ENCODE measurements around the gene PKD2L2. TPM values are rescaled to one million over a fixed set of nuclear protein-coding genes. Genes with fewer than 3 reads are reported as not detected.
"Not testable (repeated sequence)": the region's sequence is repeated elsewhere in the genome, so short reads cannot be mapped to it uniquely, and the experiment has no call there.

The PKD2L2 gene
- total RNA-seq, 6 donors from 2014 or later: not detected

DNA sequence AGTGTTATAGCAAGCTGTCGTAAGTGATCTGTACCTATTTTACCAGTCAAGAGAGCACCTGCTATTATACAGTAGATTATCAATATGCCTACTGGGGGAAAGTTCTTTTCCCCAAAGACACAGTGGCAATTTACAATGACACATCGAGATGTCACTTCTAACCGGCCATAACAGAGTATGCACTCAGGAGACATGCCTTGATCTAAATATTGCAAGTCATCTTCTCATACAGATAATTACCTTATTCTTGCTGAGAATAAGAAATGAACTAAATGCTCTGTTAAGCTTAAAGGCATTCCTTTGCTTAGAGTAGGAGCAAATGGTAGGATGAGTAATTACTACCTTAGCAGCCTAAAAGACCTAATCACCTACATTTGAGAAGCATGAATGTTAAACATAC is 71.6 kb downstream of the PKD2L2 start:
- H3K36me3 ChIP-seq: peaks cover 3 to 62% (median 12%) of the 10 kb centered on the region in 4 donors
- no peaks in the 10 kb centered on the region for H3K27me3 ChIP-seq
- no peak overlapping the region for H3K27ac ChIP-seq
- no peak overlapping the region for H3K4me3 ChIP-seq
- no peaks in the 10 kb centered on the region for H3K9me3 ChIP-seq
- 92 to 100% methylated on average over 3 of the region's 3 CpGs for WGBS, 2 donors
- ATAC-seq (ENCODE audit: low FRiP score in 2 of 2) (no peak), DNase-seq (no peak)
- TF ChIP-seq POLR2AphosphoS5 (IDR thresholded peaks at IDR 0.05): no peak
- TF ChIP-seq, protein P1, sequence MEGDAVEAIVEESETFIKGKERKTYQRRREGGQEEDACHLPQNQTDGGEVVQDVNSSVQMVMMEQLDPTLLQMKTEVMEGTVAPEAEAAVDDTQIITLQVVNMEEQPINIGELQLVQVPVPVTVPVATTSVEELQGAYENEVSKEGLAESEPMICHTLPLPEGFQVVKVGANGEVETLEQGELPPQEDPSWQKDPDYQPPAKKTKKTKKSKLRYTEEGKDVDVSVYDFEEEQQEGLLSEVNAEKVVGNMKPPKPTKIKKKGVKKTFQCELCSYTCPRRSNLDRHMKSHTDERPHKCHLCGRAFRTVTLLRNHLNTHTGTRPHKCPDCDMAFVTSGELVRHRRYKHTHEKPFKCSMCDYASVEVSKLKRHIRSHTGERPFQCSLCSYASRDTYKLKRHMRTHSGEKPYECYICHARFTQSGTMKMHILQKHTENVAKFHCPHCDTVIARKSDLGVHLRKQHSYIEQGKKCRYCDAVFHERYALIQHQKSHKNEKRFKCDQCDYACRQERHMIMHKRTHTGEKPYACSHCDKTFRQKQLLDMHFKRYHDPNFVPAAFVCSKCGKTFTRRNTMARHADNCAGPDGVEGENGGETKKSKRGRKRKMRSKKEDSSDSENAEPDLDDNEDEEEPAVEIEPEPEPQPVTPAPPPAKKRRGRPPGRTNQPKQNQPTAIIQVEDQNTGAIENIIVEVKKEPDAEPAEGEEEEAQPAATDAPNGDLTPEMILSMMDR (IDR thresholded peaks at IDR 0.05): no peak
- TF ChIP-seq POLR2A (IDR thresholded peaks at IDR 0.05): no peak
- no peak for TF ChIP-seq EP300 (IDR thresholded peaks at IDR 0.05)
- peaks cover 0 to 3% (median 0%) of the 10 kb centered on the region in 4 donors for H3K4me1 ChIP-seq

DNA sequence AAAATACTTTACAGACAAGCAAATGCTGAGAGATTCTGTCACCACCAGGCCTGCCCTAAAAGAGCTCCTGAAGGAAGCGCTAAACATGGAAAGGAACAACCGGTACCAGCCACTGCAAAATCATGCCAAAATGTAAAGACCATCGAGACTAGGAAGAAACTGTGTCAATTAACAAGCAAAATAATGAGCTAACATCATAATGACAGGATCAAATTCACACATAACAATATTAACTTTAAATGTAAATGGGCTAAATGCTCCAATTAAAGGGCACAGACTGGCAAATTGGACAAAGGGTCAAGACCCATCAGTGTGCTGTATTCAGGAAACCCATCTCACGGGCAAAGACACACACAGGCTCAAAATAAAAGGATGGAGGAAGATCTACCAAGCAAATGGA is 81.1 kb downstream of the PKD2L2 start:
- WGBS, 2 donors: 98 to 100% methylated on average over 4 of the region's 4 CpGs
- H3K9me3 ChIP-seq; H3K27ac ChIP-seq; H3K4me1 ChIP-seq; DNase-seq; H3K4me3 ChIP-seq; ATAC-seq (ENCODE audit: low FRiP score in 2 of 2); H3K27me3 ChIP-seq: not testable (repeated sequence)
- H3K36me3 ChIP-seq: peaks cover 0 to 21% (median 5%) of the 10 kb centered on the region in 4 donors

DNA sequence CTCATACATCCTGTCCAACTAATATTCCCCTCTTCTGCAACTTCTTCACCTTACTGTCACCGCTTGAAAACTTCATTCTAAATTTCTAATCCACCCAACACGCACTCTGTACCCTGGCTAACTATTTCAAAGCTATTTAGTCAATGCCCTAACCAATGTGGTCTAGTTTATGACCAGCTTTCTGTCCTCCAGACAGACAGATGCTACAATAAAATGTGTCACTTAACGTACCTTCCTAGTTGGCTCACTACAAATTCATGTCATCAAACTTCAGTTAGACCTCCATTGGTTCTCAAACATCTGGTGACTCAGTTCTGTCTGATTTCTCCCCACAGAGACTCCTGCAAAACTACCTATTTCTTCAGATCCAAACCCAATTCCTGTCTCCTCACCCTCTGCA is 86.0 kb downstream of the PKD2L2 start:
- no peak overlapping the region for H3K4me3 ChIP-seq
- TF ChIP-seq, protein P1 (IDR thresholded peaks at IDR 0.05): no peak
- TF ChIP-seq POLR2A (IDR thresholded peaks at IDR 0.05): no peak
- no peak for TF ChIP-seq POLR2AphosphoS5 (IDR thresholded peaks at IDR 0.05)
- TF ChIP-seq EP300 (IDR thresholded peaks at IDR 0.05): no peak
- ATAC-seq (ENCODE audit: low FRiP score in 2 of 2) (no peak), DNase-seq (no peak)
- H3K36me3 ChIP-seq: peaks cover 0 to 14% (median 5%) of the 10 kb centered on the region in 4 donors
- H3K27me3 ChIP-seq: no peaks in the 10 kb centered on the region
- no peaks in the 10 kb centered on the region for H3K4me1 ChIP-seq
- WGBS, 2 donors: 94 to 99% methylated on average over 3 of the region's 3 CpGs
- no peak overlapping the region for H3K27ac ChIP-seq
- H3K9me3 ChIP-seq: no peaks in the 10 kb centered on the region

DNA sequence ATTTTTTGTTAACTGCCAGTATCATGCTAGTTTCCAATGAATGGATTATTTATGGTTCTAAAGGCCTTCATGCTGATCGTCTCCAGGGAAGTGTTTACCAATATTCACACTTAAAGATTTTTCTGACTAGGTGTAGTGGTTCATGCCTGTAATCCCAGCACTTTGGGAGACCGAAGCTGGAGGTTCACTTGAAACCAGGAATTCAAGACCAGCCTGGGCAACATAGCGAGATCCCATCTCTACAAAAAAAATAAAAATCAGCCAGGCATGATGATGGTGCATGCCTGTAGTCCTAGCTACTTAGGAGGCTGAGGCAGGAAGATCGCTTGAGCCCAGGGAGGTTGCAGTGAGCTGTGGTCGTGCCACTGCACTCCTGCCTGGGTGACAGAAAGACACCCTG is 100.2 kb downstream of the PKD2L2 start:
- Histone ChIP-seq H3K4me3 (no peak overlapping the region), H3K36me3 (peaks cover 0 to 12% (median 1%) of the 10 kb centered on the region in 4 donors), H3K27ac (no peak overlapping the region), H3K9me3 (no peaks in the 10 kb centered on the region), H3K4me1 (no peaks in the 10 kb centered on the region), H3K27me3 (no peaks in the 10 kb centered on the region)
- DNase-seq: no peak
- TF ChIP-seq, protein P1 (IDR thresholded peaks at IDR 0.05): no peak
- TF ChIP-seq POLR2A (IDR thresholded peaks at IDR 0.05) (no peak), EP300 (IDR thresholded peaks at IDR 0.05) (no peak)
- WGBS, 2 donors: 94 to 96% methylated on average over 5 of the region's 5 CpGs
- ATAC-seq (ENCODE audit: low FRiP score in 2 of 2): no peak

Other genes starting within 250 kb of the PKD2L2 start
- 10 to 100 TPM in 1 of 6 donors, 1 to 10 TPM in 5; 2.7 to 17.8 (median 5.2) TPM for gene KLHL3, start 153.4 kb upstream of the PKD2L2 start, total RNA-seq
- gene HNRNPA0, start 135.1 kb upstream of the PKD2L2 start, total RNA-seq: 10 to 100 TPM in 5 of 6 donors, 1 to 10 TPM in 1; 8.4 to 26.3 (median 14.6) TPM
- gene MYOT, start 21.6 kb upstream of the PKD2L2 start, total RNA-seq: not detected
- 10 to 100 TPM; 27.1 to 62.9 (median 40.7) TPM for gene FAM13B, start 143.6 kb downstream of the PKD2L2 start, total RNA-seq
- not detected for gene WNT8A, start 194.6 kb downstream of the PKD2L2 start, total RNA-seq
- 10 to 100 TPM in 1 of 6 donors, 1 to 10 TPM in 4, not detected in 1; 1.6 to 22.8 (median 4.4) TPM for gene NME5, start 250.0 kb downstream of the PKD2L2 start, total RNA-seq

Measured in upper lobe of left lung (tissue), 6 donors.